HG03045 (cell line): ENCODE data around the gene DCAF15.

ENCODE experiments used
- ATAC-seq: cut with Tn5 transposase; IDR thresholded peaks from one replicate; pipeline ENCODE4 v1.9.1; 2021; ENCODE audit warnings: mild to moderate bottlenecking, moderate library complexity; ENCODE audit not compliant: unreplicated experiment

DCAF15 gene

DNA sequence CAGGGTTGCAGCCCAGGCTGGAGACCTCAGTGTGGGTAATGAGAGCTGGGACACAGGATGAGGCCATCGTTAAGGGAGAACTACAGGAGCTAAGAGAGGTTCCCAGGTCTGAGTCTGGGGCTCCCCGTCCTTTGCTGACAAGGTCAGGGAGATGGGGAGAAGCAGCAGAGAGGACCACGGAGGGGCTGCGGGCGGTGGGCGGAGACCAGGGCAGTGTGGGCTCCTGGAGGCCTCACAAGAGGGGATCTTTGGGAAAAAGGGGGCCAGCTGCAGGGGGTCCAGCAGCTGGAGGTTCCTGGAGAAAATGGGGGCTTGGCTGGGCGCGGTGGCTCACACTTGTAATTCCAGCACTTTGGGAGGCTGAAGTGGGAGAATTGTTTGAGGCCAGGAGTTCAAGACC lies 37.8 kb downstream of the DCAF15 start:
- no peak for ATAC-seq

- no peak for ATAC-seq
Observed at GRCh38 chr19:13992025-13992424, 39.7 kb downstream of the DCAF15 start.

DNA sequence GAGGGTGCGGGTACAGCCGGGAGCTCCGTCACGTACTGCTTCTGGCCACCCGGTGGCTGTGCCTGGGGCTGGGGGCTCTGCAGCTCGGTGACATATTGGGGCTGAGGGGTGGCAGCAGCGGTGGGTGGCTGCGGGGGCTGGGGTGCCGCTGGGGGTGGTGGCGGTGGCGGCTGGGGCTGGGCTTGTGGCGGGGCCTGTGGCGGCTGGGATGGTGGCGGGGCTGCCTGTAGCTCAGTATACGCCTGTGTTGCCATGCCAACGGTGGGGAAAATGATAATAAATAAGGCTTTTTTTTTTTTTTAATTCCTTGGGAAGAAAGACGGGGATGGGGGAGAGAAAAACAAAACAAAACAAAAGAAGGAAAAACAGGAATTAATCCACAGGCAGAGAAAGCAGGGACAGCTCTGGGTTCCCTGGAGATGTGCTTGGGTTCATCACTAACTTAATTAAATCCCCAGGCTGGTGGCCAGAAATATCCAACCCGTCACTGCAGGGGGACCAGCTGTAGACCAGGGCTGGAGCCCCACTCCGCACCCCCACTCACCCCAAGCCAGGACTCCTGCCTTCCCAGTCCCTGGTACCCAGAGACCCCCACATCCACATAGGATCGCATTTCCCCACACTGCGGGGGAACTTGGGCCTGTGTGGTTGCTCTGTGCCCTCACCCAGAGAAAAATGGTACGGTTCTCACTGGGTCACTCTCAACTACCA lies 41.4 kb downstream of the DCAF15 start:
- no peak for ATAC-seq

GRCh38 chr19:13995017-13995728 lies 42.9 kb downstream of the DCAF15 start:
- no peak for ATAC-seq

DNA sequence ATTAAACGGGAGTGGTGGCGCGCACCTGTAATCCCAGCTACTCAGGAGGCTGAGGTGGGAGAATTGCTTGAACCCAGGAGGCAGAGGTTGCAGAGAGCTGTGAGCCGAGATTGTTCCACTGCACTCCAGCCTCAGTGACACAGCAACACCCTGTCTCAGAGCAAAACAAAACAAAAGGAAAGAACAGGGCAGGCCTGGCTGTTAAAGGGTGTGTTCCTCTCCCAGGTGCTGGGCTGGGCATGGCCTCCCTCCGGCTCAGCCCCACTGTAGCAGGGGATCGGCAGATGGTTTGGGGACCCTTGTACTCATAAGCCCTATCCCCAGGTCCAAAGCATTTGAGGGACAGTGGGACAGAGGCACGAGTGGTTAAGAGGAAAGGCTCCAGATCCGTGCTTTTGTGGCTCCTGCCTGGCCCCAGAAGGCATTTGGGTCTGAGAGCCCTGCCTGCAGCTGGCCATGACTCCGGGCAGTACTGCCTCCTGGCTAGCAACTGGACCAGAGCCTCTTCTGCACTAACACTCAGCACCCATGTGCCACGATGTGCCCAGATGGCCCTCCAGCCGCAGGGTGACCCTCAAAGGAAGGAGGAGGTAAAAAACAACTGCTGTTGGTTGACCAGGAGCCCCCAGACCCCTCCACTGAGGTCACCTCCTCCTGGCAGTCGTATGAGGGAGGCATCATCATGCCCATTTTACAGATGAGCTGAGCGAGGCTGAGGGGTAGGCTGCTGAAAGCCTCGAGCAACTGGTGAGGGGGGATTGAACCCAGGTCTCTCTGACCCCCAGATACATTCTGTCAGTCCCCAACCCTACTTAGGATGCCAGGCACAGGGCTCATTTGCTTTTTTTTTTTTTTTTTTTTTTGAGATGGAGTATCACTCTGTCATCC lies 43.8 kb downstream of the DCAF15 start:
- ATAC-seq = no peak

- ATAC-seq = no peak
Observed at GRCh38 chr19:13996928-13997630, 44.8 kb downstream of the DCAF15 start.

- ATAC-seq = no peak
Observed at GRCh38 chr19:13997631-13997962, 45.3 kb downstream of the DCAF15 start.

- ATAC-seq = no peak
Observed at GRCh38 chr19:13998426-13998825, 46.1 kb downstream of the DCAF15 start.

- ATAC-seq = no peak
Observed at GRCh38 chr19:13999085-13999484, 46.8 kb downstream of the DCAF15 start.

DNA sequence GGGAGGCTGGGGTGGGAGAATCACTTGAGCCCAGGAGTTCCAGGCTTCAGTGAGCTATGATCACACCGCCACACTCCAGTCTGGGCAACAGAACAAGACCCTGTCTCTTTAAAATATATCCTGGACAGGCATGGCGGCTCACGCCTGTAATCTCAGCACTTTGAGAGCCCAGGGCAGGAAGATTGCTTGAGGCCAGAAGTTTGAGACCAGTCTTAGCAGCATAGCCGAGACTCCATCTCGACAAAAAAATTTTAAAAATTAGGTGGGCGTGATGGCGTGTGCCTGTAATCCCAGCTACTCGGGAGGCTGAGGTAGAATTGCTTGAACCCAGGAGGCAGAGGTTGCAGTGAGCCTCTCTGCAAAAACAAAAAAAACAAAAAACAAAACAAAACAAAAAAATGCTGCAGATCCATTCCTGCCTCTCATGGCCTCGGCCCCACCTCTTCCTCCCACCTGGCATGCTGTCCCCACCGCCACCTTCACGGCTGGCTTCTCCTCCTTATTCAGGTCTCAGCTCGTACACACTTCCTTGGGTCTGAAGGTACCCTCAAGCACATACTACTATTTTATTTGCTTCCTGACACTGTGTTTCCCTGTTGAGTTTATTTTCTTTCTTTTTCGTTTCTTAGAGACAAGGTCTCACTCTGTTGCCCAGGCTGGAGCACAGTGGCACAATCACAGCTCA lies 48.5 kb downstream of the DCAF15 start:
- no peak for ATAC-seq

DNA sequence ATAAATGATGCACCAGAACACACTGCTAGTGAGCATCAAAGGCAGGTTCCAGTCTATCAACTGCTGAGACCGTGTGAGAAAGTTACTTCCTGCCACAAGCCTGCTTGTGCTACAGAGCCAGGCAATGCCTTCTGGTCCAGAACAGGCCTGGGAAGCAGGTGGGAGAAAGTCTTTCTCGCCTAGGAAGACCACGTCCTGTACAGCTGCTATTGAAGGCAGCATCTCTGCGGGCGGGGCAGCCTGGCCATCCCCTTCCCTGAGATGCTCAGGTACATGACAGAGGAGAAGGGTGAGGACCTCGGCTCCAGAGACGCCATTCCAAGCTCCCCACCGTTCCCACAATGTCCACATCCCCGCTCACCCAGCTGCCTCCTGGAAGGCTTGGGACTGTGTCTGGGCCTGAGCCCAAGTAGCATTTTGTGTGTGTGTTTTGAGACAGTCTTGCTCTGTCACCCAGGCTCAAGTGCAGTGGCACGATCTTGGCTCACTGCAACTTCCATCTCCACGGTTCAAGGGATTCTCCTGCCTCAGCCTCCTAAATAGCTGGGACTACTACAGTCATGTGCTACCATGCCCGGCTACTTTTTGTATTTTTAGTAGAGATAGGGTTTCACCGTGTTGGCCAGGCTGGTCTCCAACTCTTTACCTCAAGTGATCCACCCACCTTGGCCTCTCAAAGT lies 50.4 kb downstream of the DCAF15 start:
- ATAC-seq = no peak

- ATAC-seq = no peak
Observed at GRCh38 chr19:14003251-14004055, 51.1 kb downstream of the DCAF15 start.

GRCh38 chr19:14004619-14005348 lies 52.5 kb downstream of the DCAF15 start:
- no peak for ATAC-seq

DNA sequence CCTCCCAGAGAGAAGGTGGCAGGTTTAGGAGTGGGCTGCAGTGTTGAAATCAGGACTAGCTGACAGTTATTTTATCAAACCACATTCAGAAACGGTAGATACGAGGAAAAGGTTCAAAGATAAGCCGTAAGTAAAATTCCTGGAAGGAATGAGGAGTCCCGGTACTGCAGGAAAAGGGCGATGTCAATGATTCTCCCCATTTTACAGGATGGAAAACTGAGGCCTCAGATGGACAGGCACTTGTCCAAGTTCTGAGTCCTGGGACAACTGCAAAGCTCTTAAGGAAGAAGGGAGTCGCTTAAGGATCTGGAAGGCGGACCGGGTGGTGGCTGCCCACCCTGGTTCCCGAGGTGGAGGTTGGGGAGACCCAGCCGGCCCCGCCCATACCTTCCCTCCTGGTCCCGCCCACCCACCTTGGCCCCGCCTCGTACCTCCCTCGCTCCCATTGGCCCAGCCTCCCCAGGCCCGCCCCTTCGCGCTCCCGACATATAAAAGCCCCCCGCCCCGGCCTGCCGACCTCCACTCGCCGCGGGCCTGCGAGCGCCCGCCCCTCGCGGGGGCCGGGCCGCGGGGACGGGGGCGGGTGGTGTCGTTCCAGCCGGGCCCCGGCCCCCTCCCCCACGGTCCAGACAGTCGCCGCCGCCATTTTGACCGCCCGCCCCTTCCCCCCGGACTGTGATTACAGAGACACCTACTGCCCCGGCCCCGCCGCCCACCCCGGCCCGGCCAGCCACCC lies 53.2 kb downstream of the DCAF15 start:
- ATAC-seq = peak; percentile 44

DNA sequence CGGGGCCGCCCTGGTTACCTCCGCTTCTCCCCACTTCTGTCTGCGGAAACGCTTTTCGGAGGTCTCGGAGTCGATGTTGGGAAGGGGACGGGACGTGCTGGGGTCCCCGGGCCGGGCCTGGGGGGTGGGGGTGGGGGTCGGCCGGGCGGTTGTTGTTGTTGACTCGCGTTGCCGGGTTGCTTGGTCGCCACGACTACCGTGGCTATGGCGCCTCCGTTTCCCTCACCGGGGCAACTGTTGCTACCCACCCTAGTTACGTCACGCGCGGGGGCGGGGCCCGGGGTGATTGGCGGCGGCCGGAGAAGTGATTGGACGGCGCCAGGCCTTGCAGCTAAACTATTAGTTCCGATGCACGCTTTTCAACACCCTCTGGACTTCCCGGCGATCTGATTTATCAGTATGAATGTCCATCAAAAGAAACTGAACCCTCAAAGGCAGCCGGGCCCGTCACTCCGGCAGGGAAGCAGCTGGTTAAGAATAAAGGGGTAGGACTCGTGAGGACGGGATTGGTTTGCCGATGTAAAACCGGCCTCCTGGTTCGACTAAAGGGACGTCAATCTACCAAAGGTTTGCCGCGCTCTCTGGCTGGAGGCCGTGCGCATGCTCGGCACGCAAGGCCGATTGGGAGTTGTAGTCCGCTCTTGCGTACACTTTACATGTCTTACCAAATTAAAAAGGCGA lies 53.9 kb downstream of the DCAF15 start, which contains the start of gene RFX1:
RFX1 (minus strand) TSS at position 236 of the 681 bp plus-strand sequence. CDS start 12,477 bp downstream, outside the sequence.
- ATAC-seq = peak; percentile 76

GRCh38 chr19:14006766-14007562 lies 54.7 kb downstream of the DCAF15 start:
- ATAC-seq = peak; percentile 32
